ENCODE measurements around the gene MIAT.

GRCh38 chr22:26643418-26644100, 13.8 kb upstream of the MIAT start:
- TF ChIP-seq EZH2 (IDR thresholded peaks at IDR 0.05) (no peak), POLR2AphosphoS5 (IDR thresholded peaks at IDR 0.05; ENCODE audit: borderline replicate concordance, low read depth, low read length) (no peak), FOXP2 (optimal IDR thresholded peaks at IDR 0.05; ENCODE audit: control extremely low read depth, extremely low read length, insufficient read depth) (no peak)
